Measurements from ENCODE around the gene PTPRK.

PTPRK gene

GRCh38 chr6:128305228-128305627 lies 215.2 kb downstream of the PTPRK start:
- no peak for TF ChIP-seq CTCF (IDR thresholded peaks at IDR 0.05; ENCODE audit: low read depth, low read length)
- H3K36me3 ChIP-seq, result no peaks in the 10 kb centered on the region
- no peaks in the 10 kb centered on the region for H3K27me3 ChIP-seq (ENCODE audit: insufficient read depth, low read depth, severe bottlenecking)
- DNase-seq, result no peak
- no peaks in the 10 kb centered on the region for H3K9me3 ChIP-seq (ENCODE audit: severe bottlenecking)
- H3K27ac ChIP-seq, result no peak overlapping the region
- no peak overlapping the region for H3K4me3 ChIP-seq (ENCODE audit: low read depth, low read length)

- no peak for TF ChIP-seq CTCF (IDR thresholded peaks at IDR 0.05; ENCODE audit: low read depth, low read length)
- H3K36me3 ChIP-seq, result no peaks in the 10 kb centered on the region
- H3K9me3 ChIP-seq (ENCODE audit: severe bottlenecking), result no peaks in the 10 kb centered on the region
- no peak for DNase-seq
- H3K27ac ChIP-seq, result no peak overlapping the region
- H3K27me3 ChIP-seq (ENCODE audit: insufficient read depth, low read depth, severe bottlenecking), result no peaks in the 10 kb centered on the region
- H3K4me3 ChIP-seq (ENCODE audit: low read depth, low read length), result no peak overlapping the region
Observed at GRCh38 chr6:128303870-128304269, 216.5 kb downstream of the PTPRK start.

GRCh38 chr6:128302942-128303341 lies 217.5 kb downstream of the PTPRK start:
- no peak for DNase-seq
- H3K27me3 ChIP-seq (ENCODE audit: insufficient read depth, low read depth, severe bottlenecking), result no peaks in the 10 kb centered on the region
- no peak overlapping the region for H3K4me3 ChIP-seq (ENCODE audit: low read depth, low read length)
- H3K9me3 ChIP-seq (ENCODE audit: severe bottlenecking), result no peaks in the 10 kb centered on the region
- no peaks in the 10 kb centered on the region for H3K36me3 ChIP-seq
- no peak for TF ChIP-seq CTCF (IDR thresholded peaks at IDR 0.05; ENCODE audit: low read depth, low read length)
- H3K27ac ChIP-seq, result no peak overlapping the region

- Histone ChIP-seq H3K9me3 (ENCODE audit: severe bottlenecking) (no peaks in the 10 kb centered on the region), H3K36me3 (no peaks in the 10 kb centered on the region), H3K27ac (no peak overlapping the region), H3K27me3 (ENCODE audit: insufficient read depth, low read depth, severe bottlenecking) (no peaks in the 10 kb centered on the region), H3K4me3 (ENCODE audit: low read depth, low read length) (no peak overlapping the region)
- no peak for TF ChIP-seq CTCF (IDR thresholded peaks at IDR 0.05; ENCODE audit: low read depth, low read length)
- DNase-seq, result no peak
Observed at GRCh38 chr6:128295670-128296069, 224.7 kb downstream of the PTPRK start.

GRCh38 chr6:128290221-128290620 lies 230.2 kb downstream of the PTPRK start:
- Histone ChIP-seq H3K4me3 (ENCODE audit: low read depth, low read length) (no peak overlapping the region), H3K27me3 (ENCODE audit: insufficient read depth, low read depth, severe bottlenecking) (no peaks in the 10 kb centered on the region), H3K27ac (no peak overlapping the region), H3K36me3 (no peaks in the 10 kb centered on the region), H3K9me3 (ENCODE audit: severe bottlenecking) (no peaks in the 10 kb centered on the region)
- TF ChIP-seq CTCF (IDR thresholded peaks at IDR 0.05; ENCODE audit: low read depth, low read length), result no peak
- DNase-seq, result no peak

GRCh38 chr6:128284128-128284527 lies 236.3 kb downstream of the PTPRK start:
- DNase-seq, result no peak
- H3K9me3 ChIP-seq (ENCODE audit: severe bottlenecking), result no peaks in the 10 kb centered on the region
- TF ChIP-seq CTCF (IDR thresholded peaks at IDR 0.05; ENCODE audit: low read depth, low read length), result no peak

More at GRCh38 chr6:128284128-128284527, 236.3 kb downstream of the PTPRK start:
- Histone ChIP-seq H3K27ac (no peak overlapping the region), H3K4me3 (ENCODE audit: low read depth, low read length) (no peak overlapping the region), H3K36me3 (no peaks in the 10 kb centered on the region), H3K27me3 (ENCODE audit: insufficient read depth, low read depth, severe bottlenecking) (no peaks in the 10 kb centered on the region)
